8988T (cell line): ENCODE measurements around the gene TNFRSF25.

Experiments used
- DNase-seq: peaks from one replicate; pipeline ENCODE4 v3.0.0; 2011

TNFRSF25 gene

DNA sequence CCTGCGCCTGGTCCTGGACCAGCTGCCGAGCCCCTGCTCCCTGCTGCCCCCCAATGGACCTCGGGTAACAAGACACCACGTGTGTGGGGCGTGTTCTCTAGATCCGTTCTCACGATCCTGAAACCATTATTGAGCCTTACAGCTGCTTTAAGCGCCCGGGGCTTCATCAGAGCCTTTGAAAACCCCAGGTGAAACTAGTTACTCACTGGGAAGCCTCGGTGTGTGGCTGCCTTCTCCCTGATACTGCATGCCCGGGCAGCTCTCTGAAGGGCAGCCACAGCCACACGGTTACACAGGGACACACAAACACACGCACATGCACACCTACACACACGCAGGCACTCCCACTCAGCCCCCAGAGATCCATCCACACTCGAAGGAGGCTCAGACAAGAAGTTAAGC lies 51.5 kb downstream of the TNFRSF25 start:
- peak; percentile 65 for DNase-seq

DNA sequence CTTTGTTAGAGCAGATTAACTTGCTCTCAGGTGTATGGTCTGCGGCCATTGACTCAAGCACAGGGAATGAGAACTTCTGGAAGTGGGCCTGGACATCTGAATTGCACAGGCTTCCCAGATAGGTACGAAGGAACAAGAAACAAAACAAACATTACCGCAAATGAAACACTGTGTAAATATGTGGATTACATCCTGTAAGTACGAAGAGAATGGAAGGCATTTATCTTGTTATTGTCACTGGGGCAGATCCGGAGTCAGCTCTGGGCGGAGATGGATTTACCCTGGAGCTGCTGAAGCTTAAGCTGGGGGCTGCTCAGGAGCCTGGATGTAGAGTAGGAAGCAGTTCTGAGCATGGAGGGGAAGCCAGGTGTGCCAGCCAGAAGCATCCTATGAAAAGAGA lies 53.1 kb downstream of the TNFRSF25 start:
- no peak for DNase-seq
